KG1 (cell line): ENCODE results near the gene ACSL1.

Source experiments
- DNase-seq: peaks from one replicate; lab custom pipeline; 2025; lab: John Stamatoyannopoulos, UW

The ACSL1 gene, protein sequence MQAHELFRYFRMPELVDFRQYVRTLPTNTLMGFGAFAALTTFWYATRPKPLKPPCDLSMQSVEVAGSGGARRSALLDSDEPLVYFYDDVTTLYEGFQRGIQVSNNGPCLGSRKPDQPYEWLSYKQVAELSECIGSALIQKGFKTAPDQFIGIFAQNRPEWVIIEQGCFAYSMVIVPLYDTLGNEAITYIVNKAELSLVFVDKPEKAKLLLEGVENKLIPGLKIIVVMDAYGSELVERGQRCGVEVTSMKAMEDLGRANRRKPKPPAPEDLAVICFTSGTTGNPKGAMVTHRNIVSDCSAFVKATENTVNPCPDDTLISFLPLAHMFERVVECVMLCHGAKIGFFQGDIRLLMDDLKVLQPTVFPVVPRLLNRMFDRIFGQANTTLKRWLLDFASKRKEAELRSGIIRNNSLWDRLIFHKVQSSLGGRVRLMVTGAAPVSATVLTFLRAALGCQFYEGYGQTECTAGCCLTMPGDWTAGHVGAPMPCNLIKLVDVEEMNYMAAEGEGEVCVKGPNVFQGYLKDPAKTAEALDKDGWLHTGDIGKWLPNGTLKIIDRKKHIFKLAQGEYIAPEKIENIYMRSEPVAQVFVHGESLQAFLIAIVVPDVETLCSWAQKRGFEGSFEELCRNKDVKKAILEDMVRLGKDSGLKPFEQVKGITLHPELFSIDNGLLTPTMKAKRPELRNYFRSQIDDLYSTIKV

DNA sequence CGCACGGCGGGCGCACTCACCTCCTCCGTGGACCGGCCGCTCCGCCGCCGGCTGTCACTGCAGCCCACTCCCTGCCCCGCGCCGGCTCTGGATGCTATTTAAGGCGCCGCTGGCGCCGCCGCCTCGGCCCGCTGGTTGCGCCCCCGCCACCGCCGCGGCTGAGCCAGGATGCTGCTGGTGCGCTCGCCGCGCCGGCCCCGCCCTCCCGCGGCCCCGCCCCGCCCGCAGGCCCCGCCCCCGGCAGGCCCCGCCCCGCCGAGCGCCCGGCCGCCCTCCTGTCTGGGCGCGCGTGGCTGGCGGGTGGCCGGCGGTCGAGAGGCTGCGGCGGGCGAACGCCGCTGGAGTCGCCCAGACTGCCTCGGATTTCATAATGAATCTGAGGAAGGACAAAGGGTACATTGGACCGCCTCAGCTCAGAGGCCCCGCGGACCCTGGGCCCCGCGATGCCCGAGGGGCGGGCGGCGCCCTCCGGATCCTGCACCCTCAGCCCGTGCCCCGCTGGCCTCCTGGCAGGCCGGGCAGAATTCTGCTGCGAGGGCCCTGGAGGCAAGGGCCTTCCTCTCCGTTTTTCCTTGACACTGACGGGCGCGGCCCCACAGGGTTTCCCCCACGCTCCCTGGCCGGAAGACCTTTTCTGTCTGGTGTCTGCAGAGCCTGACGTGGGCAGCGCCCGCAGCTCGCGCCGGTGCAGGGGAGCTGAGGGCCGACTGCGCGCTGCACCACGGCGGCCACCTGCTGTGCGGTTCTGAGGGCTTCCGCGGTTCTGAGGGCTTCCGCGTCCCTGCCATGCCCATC, at the start of gene ACSL1:
ACSL1 (minus strand) TSS at position 73 of the 795 bp plus-strand sequence. CDS start 22,454 bp downstream, outside the sequence.
- no peak for DNase-seq

DNA sequence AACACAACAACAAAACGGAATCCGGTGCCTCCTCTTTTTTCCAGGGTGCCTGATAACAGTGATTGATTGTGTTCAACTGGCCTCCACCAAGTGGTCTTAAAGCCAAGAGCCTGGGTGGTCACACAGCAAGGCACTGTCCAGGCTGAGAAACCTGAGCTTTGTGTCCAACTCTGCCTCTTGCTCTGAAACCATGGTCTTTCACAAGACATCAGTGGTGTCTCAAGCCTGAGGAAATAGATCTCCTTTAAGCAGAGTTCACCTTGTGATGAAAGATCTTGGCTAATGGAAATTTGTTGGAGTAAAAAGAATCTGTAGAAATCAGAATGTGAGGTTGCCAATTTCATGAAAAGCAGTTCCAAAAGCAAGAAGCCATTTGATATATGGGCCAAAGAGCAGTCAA, 47.3 kb upstream of the ACSL1 start:
- no peak for DNase-seq

GRCh38 chr4:184870718-184871117, 45.0 kb upstream of the ACSL1 start:
- DNase-seq = no peak

DNA sequence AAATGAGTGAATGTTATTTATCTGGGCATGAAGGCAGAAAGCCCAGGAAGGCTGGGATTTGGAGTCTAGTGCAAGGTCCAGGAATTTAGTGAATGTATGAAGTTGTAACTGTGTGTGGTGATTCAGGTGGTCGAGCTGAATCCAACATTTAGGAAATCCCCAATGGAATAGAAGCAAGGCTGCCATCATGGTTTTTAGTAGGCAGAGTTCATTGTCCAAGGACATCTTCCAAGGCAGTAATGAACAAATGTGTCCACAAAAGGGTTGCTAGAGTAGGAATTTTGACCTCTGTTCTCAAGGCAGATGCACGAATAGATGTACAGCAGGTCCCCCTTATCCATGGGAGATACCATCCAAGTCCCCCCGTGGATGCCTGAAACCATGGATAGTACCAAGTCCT, 42.9 kb upstream of the ACSL1 start:
- no peak for DNase-seq

DNA sequence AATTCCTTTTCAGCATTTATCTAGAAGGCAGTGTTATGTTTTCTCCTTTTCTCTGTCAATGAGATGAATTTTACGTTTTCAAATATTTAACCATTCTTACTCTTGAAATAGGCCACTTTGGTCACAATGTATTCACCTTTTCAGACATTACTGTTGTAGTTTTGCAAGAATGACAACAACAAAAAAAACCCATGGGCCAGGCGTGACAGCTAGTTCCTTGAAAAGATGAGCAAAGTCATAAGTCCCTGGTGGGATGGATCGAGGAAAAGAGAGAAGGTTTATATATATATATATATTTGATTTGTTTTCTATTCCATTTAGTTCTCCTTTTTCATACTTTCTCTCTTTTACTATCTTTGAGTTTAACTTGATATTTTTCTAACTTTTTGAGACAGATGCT, 38.1 kb upstream of the ACSL1 start:
- no peak for DNase-seq

GRCh38 chr4:184861047-184861446, 35.3 kb upstream of the ACSL1 start:
- DNase-seq = no peak

- DNase-seq = no peak
These were observed 34.4 kb upstream of the ACSL1 start for GRCh38 chr4:184860018-184860779.

GRCh38 chr4:184857441-184858121, 31.8 kb upstream of the ACSL1 start:
- DNase-seq = no peak

- no peak for DNase-seq
These were observed 30.5 kb upstream of the ACSL1 start for GRCh38 chr4:184856277-184856609.

GRCh38 chr4:184854673-184855072, 28.9 kb upstream of the ACSL1 start:
- DNase-seq = peak; percentile 13

DNA sequence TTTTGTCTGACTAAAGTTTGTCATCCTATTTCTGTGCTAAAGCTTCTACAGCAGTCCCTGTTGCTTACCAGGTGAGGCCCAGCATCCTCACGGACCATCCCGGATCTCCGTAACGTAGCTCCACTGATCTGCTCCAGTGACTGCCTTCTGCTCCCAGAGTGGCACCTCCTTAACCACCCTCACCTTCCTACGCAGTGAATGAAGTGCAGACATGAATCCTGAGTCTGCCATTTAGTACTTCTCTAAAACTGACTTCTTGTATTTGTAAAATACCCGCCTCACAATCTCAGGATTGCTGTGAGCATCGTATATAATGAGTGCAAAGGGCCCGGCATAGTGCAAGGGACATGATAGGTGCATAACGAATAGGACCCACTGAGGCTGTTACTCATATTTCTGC, 27.7 kb upstream of the ACSL1 start:
- no peak for DNase-seq

DNA sequence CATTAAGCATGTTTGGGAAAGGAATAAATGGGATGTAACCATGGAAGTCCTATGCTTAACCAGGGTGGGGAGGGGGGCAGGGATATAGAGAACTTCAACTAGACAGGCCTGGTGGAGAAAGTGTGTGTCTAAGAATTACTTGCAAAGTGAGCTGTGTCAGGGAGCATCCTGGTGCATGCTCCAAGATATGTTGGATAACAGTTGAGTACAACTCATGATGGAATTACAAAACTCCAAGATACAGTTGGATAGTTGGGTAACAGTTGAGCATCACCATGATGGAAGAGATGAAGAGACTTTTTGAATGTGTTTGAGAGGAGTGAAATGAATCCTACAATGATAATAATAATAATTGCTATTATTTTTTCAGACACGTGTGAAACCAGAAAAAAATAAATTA, 26.1 kb upstream of the ACSL1 start:
- no peak for DNase-seq

GRCh38 chr4:184851200-184851541, 25.4 kb upstream of the ACSL1 start:
- no peak for DNase-seq

DNA sequence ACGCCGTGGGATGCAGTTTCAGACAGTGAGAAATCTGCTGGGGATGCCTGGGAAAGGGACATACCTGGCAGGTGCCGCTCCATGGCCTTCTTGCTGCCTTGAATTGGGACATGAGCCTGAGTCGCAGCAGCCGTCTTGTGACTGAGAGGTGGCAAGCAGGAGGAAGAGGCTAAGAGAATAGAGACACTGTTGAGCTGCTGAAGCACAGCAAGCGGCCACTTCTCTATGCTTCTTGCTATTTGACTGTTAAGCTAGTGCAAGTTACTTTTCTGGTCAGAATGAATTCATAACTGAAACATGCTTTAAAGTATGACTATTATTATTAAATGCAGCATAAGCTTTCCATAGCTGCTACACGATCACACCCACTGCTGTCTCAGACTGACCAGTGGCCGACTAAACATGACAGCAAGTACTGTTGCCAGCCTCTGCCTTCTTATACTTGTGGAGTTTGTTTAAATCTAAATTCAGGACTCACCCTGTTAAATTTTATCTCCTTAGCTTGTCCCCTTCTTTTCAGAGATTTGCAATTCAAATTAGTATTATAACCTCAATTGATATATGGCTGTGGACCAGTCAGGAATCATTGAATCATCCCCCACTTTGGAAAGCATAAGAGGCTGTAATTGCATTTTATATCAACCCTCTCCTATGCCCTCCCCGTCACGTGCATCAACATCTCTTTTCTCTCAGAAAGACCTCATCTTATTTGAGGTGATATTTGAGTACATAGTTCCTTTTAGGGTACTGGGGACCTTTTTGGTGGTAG, 24.8 kb upstream of the ACSL1 start:
- no peak for DNase-seq

DNA sequence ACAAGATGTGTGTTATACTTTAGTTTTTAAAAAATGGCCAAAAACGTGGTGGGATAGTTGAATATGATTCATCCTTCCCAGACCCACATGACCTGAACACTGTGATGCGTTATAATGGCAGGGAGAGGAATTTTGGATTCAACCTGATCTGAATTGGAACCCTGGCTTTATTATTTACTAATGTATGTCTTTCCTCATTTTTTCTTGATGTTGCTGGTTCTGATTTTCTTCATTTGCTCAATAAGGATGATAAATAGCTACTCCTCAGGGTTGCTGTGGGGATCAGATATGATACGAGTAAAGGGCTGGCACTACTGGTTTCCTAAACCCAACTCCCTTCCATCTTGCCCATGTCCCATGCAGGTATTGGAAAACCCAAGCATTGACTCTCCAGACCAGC, 24.2 kb upstream of the ACSL1 start:
- DNase-seq = no peak

DNA sequence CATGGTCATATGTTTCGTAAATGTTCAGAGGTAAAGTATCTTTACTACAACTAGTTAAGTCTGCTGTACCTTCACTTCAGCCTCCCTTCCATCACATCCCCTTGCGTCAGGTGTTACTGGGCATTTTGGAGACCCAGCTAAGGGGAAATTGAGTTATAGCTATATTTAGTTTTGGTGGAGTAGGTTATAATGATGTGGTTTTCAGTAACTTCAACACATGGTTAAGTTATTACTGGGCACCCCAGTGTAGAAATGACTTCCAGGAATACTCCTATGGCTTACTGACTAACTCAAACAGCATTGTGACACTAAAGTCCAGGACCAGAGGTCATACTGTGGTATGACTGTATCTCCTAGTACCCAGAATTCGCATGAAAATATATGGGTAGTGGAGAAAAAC, 23.4 kb upstream of the ACSL1 start:
- no peak for DNase-seq

GRCh38 chr4:184848510-184848909, 22.7 kb upstream of the ACSL1 start:
- DNase-seq = no peak

- DNase-seq = no peak
These were observed 20.8 kb upstream of the ACSL1 start for GRCh38 chr4:184846531-184846930.

DNA sequence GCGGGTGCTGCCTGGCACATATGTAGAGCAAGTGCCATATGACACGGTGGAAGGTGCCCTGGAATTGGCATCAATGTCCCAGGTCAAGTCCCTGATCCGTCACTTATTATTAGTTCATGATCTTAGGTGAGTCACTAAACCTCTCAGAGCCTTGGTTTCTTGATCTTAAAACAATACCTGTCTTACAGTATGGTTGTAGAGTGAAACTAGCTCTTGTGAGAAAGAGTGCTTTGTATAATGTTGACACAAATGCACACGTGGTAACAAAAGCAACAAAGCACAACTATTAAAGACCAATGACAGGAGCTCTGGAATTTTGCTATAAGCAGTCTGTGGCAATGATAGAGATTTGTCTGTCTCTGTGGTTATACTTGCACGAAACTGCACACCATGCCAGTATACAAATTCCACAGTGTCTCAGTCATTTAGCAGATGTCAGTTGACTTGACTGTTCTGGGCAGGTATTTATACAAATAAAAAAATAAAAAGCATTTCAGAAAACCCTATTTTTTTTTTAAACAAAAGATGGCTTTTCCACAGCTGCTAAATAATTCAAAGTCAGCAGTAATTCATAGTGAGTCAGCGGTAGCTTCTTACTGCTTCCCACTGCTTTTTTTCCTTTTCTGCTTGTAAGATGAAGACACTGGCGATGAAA, 19.7 kb upstream of the ACSL1 start:
- DNase-seq = no peak

- no peak for DNase-seq
These were observed 19.0 kb upstream of the ACSL1 start for GRCh38 chr4:184844742-184845141.
